Measurements from ENCODE around the gene RCAN2. TPM values are rescaled to one million over a fixed set of nuclear protein-coding genes. Genes with fewer than 3 reads are reported as not detected.

Gene RCAN2
- total RNA-seq, 4 donors from 2014 or later, result 28.7 to 79.1 (median 36.3) TPM

- Histone ChIP-seq H3K36me3 (no peaks in the 10 kb centered on the region), H3K27me3 (no peaks in the 10 kb centered on the region), H3K9me3 (no peaks in the 10 kb centered on the region), H3K27ac (replicated peaks in 1 of 4) (no peak overlapping the region), H3K4me1 (peaks cover 0 to 4% (median 0%) of the 10 kb centered on the region in 4 donors), H3K4me3 (no peak overlapping the region)
- 91% methylated on average over 1 of the region's 1 CpG for WGBS
- intact Hi-C loops (cut with DNase I), result no loop called here
- no peak for DNase-seq (ENCODE audit: extremely low spot score)
- TF ChIP-seq CTCF (IDR thresholded peaks at IDR 0.05) (no peak), POLR2AphosphoS5 (IDR thresholded peaks at IDR 0.05) (no peak), EP300 (IDR thresholded peaks at IDR 0.05) (no peak), POLR2A (IDR thresholded peaks at IDR 0.05; ENCODE audit: low read depth) (no peak)
Measured at GRCh38 chr6:46302816-46303215, 188.4 kb downstream of the RCAN2 start.

- no peaks in the 10 kb centered on the region for H3K9me3 ChIP-seq
- no peak overlapping the region for H3K27ac ChIP-seq (replicated peaks in 1 of 4)
- TF ChIP-seq EP300 (IDR thresholded peaks at IDR 0.05) (no peak), POLR2AphosphoS5 (IDR thresholded peaks at IDR 0.05) (no peak), CTCF (IDR thresholded peaks at IDR 0.05) (no peak), POLR2A (IDR thresholded peaks at IDR 0.05; ENCODE audit: low read depth) (no peak)
- intact Hi-C loops (cut with DNase I), result no loop called here
- H3K4me3 ChIP-seq, result no peak overlapping the region
- no peak for DNase-seq (ENCODE audit: extremely low spot score)
- H3K4me1 ChIP-seq, result peaks cover 0 to 4% (median 0%) of the 10 kb centered on the region in 4 donors
- WGBS, result 90% methylated on average over 3 of the region's 3 CpGs
- H3K36me3 ChIP-seq, result no peaks in the 10 kb centered on the region
- no peaks in the 10 kb centered on the region for H3K27me3 ChIP-seq
Measured at GRCh38 chr6:46302176-46302575, 189.1 kb downstream of the RCAN2 start.

- Histone ChIP-seq H3K36me3 (no peaks in the 10 kb centered on the region), H3K27me3 (no peaks in the 10 kb centered on the region), H3K4me3 (no peak overlapping the region), H3K27ac (replicated peaks in 1 of 4) (no peak overlapping the region), H3K4me1 (no peaks in the 10 kb centered on the region), H3K9me3 (no peaks in the 10 kb centered on the region)
- TF ChIP-seq EP300 (IDR thresholded peaks at IDR 0.05), result no peak
- no peak for TF ChIP-seq POLR2A (IDR thresholded peaks at IDR 0.05; ENCODE audit: low read depth)
- intact Hi-C loops (cut with DNase I), result no loop called here
- DNase-seq (ENCODE audit: extremely low spot score), result no peak
Measured at GRCh38 chr6:46299253-46299652, 192.0 kb downstream of the RCAN2 start.

GRCh38 chr6:46296586-46296985, 194.7 kb downstream of the RCAN2 start:
- intact Hi-C loops (cut with DNase I), result no loop called here
- WGBS, result 39% methylated on average over 1 of the region's 1 CpG
- no peak overlapping the region for H3K27ac ChIP-seq (replicated peaks in 1 of 4)
- no peak for TF ChIP-seq POLR2A (IDR thresholded peaks at IDR 0.05; ENCODE audit: low read depth)
- TF ChIP-seq EP300 (IDR thresholded peaks at IDR 0.05), result no peak
- TF ChIP-seq POLR2AphosphoS5 (IDR thresholded peaks at IDR 0.05), result no peak
- TF ChIP-seq CTCF (IDR thresholded peaks at IDR 0.05), result no peak
- H3K36me3 ChIP-seq, result no peaks in the 10 kb centered on the region
- H3K4me1 ChIP-seq, result peaks cover 3 to 6% (median 6%) of the 10 kb centered on the region in 4 donors
- no peak for DNase-seq (ENCODE audit: extremely low spot score)
- H3K4me3 ChIP-seq, result no peak overlapping the region
- H3K9me3 ChIP-seq, result no peaks in the 10 kb centered on the region
- H3K27me3 ChIP-seq, result no peaks in the 10 kb centered on the region

GRCh38 chr6:46293641-46294316, 197.5 kb downstream of the RCAN2 start:
- TF ChIP-seq CTCF (IDR thresholded peaks at IDR 0.05), result no peak
- no peak for TF ChIP-seq POLR2A (IDR thresholded peaks at IDR 0.05; ENCODE audit: low read depth)
- no peak for TF ChIP-seq EP300 (IDR thresholded peaks at IDR 0.05)
- TF ChIP-seq POLR2AphosphoS5 (IDR thresholded peaks at IDR 0.05), result no peak
- 94% methylated on average over 5 of the region's 5 CpGs for WGBS
- peaks cover 26 to 32% (median 28%) of the 10 kb centered on the region in 4 donors for H3K4me1 ChIP-seq

More at GRCh38 chr6:46293641-46294316, 197.5 kb downstream of the RCAN2 start:
- H3K9me3 ChIP-seq, result no peaks in the 10 kb centered on the region
- H3K27ac ChIP-seq (replicated peaks in 1 of 4), result no peak overlapping the region
- DNase-seq (ENCODE audit: extremely low spot score), result no peak
- no peaks in the 10 kb centered on the region for H3K27me3 ChIP-seq
- no peaks in the 10 kb centered on the region for H3K36me3 ChIP-seq
- intact Hi-C loops (cut with DNase I), result no loop called here
- no peak overlapping the region for H3K4me3 ChIP-seq

Measured in esophagus muscularis mucosa (tissue), 4 donors.